HEK293 (cell line): Measurements from ENCODE around the gene JAGN1.
"Not testable (repeated sequence)": the region's sequence is repeated elsewhere in the genome, so short reads cannot be mapped to it uniquely, and the experiment has no call there.

ENCODE experiments used
- CTCF ChIA-PET: fragments of 350-600 bp; formaldehyde crosslinking; extraction: SDS; loops from one replicate; lab custom pipeline; 2021; ENCODE audit warnings: antibody characterized with exemption; lab: Yijun Ruan, JAX
- POLR2A ChIA-PET: fragments of 300-600 bp; formaldehyde crosslinking; extraction: SDS; loops from one replicate; lab custom pipeline; 2020; ENCODE audit warnings: antibody characterized with exemption, inconsistent platforms; lab: Yijun Ruan, JAX
- H3K27ac ChIP-seq: fragments of 200-500 bp; sonication (Bioruptor generic); 2 replicates; pipeline ENCODE4 v1.5.1; 2014; ENCODE audit warnings: low read depth, low read length, control low read depth, inconsistent platforms; ENCODE audit errors: extremely low read depth
- H3K36me3 ChIP-seq, 2 experiments: fragments of 200-500 bp in 1 of 2; sonication (Bioruptor generic) in 1 of 2; 1 replicate in 1 of 2; 2 replicates in 1 of 2; pipeline ENCODE4 v1.5.1; 2014 to 2017; ENCODE audit warnings: inconsistent platforms in 2 of 2, low read length in 2 of 2; ENCODE audit not compliant: control insufficient read depth in 2 of 2, insufficient read depth in 1 of 2
- H3K4me1 ChIP-seq: fragments of 200-500 bp; sonication (Bioruptor generic); 2 replicates; pipeline ENCODE4 v1.5.1; 2014; ENCODE audit warnings: mild to moderate bottlenecking, low read length, inconsistent platforms; ENCODE audit not compliant: control insufficient read depth, insufficient read depth
- H3K4me3 ChIP-seq: 2 replicates; pipeline ENCODE4 v1.5.1; 2011; ENCODE audit warnings: low read depth, mild to moderate bottlenecking, control low read depth, low read length, moderate library complexity
- H3K9me3 ChIP-seq: fragments of 200-500 bp; sonication (Bioruptor generic); 2 replicates; pipeline ENCODE4 v1.5.1; 2014; ENCODE audit warnings: low read depth, low read length, inconsistent platforms; ENCODE audit not compliant: control insufficient read depth, insufficient read depth
- ELK4 ChIP-seq: IDR thresholded peaks from 2 replicates; pipeline ENCODE4 v1.6.1; 2011; ENCODE audit warnings: mild to moderate bottlenecking, low read depth, low read length, borderline replicate concordance
- KLF7 ChIP-seq: fragments of 450-650 bp; formaldehyde crosslinking; IDR thresholded peaks from 2 replicates; pipeline ENCODE4 v1.5.1; 2016; ENCODE audit warnings: missing biosample characterization, missing genetic modification characterization, borderline replicate concordance
- KLF9 ChIP-seq: fragments of 450-650 bp; formaldehyde crosslinking; IDR thresholded peaks from 2 replicates; pipeline ENCODE4 v1.5.1; 2016; ENCODE audit warnings: missing biosample characterization, missing genetic modification characterization, low read depth
- MZF1 ChIP-seq: fragments of 450-650 bp; formaldehyde crosslinking; IDR thresholded peaks from 2 replicates; pipeline ENCODE4 v1.5.1; 2017; ENCODE audit warnings: missing biosample characterization, missing genetic modification characterization, borderline replicate concordance
- PBX3 ChIP-seq: sonication (generic); formaldehyde crosslinking; IDR thresholded peaks from 2 replicates; pipeline ENCODE4 v1.8.1; 2022; ENCODE audit warnings: mild to moderate bottlenecking, moderate library complexity, missing genetic modification reagents
- PRDM1 ChIP-seq: fragments of 450-650 bp; formaldehyde crosslinking; IDR thresholded peaks from 2 replicates; pipeline ENCODE4; 2016; ENCODE audit warnings: missing biosample characterization, missing genetic modification characterization
- SCRT2 ChIP-seq: fragments of 450-650 bp; formaldehyde crosslinking; IDR thresholded peaks from 2 replicates; pipeline ENCODE4 v1.5.1; 2016; ENCODE audit warnings: missing biosample characterization, missing genetic modification characterization
- ZBTB17 ChIP-seq: fragments of 450-650 bp; formaldehyde crosslinking; IDR thresholded peaks from 2 replicates; pipeline ENCODE4 v1.5.1; 2016; ENCODE audit warnings: missing biosample characterization, missing genetic modification characterization
- ZFHX2 ChIP-seq: fragments of 450-650 bp; formaldehyde crosslinking; conservative IDR thresholded peaks from 2 replicates; pipeline ENCODE4 v1.5.1; 2016; ENCODE audit warnings: missing biosample characterization, missing genetic modification characterization
- ZNF146 ChIP-seq: fragments of 450-650 bp; formaldehyde crosslinking; IDR thresholded peaks from 2 replicates; pipeline ENCODE4 v1.5.1; 2016; ENCODE audit warnings: missing biosample characterization, missing genetic modification characterization
- ZNF174 ChIP-seq: fragments of 450-650 bp; formaldehyde crosslinking; IDR thresholded peaks from 2 replicates; pipeline ENCODE4 v1.5.0; 2017; ENCODE audit warnings: missing biosample characterization, mild to moderate bottlenecking, missing genetic modification characterization
- ZNF211 ChIP-seq: fragments of 450-650 bp; formaldehyde crosslinking; IDR thresholded peaks from 2 replicates; pipeline ENCODE4 v1.5.1; 2016; ENCODE audit warnings: low read depth, missing biosample characterization, missing genetic modification characterization
- ZNF221 ChIP-seq: fragments of 450-650 bp; formaldehyde crosslinking; IDR thresholded peaks from 2 replicates; pipeline ENCODE4 v1.5.1; 2017; ENCODE audit warnings: missing biosample characterization, missing genetic modification characterization, borderline replicate concordance
- ZNF223 ChIP-seq: fragments of 450-650 bp; formaldehyde crosslinking; IDR thresholded peaks from 2 replicates; pipeline ENCODE4 v1.5.1; 2016; ENCODE audit warnings: missing biosample characterization, missing genetic modification characterization
- ZNF302 ChIP-seq: fragments of 450-650 bp; formaldehyde crosslinking; IDR thresholded peaks from 2 replicates; pipeline ENCODE4 v1.5.1; 2016; ENCODE audit warnings: missing biosample characterization, missing genetic modification characterization, low read depth
- ZNF354C ChIP-seq: fragments of 450-650 bp; formaldehyde crosslinking; IDR thresholded peaks from 2 replicates; pipeline ENCODE4 v1.5.1; 2016; ENCODE audit warnings: missing biosample characterization, missing genetic modification characterization, low read depth, borderline replicate concordance
- ZNF366 ChIP-seq: fragments of 450-650 bp; formaldehyde crosslinking; conservative IDR thresholded peaks from 2 replicates; pipeline ENCODE4 v1.5.1; 2016; ENCODE audit warnings: missing biosample characterization, missing genetic modification characterization
- ZNF426 ChIP-seq: fragments of 450-650 bp; formaldehyde crosslinking; IDR thresholded peaks from 2 replicates; pipeline ENCODE4 v1.5.1; 2017; ENCODE audit warnings: missing biosample characterization, missing genetic modification characterization, mild to moderate bottlenecking, inconsistent platforms, moderate library complexity
- ZNF558 ChIP-seq: fragments of 450-650 bp; formaldehyde crosslinking; IDR thresholded peaks from 2 replicates; pipeline ENCODE4 v1.5.1; 2016; ENCODE audit warnings: missing biosample characterization, missing genetic modification characterization
- ZNF837 ChIP-seq: fragments of 450-650 bp; formaldehyde crosslinking; IDR thresholded peaks from 2 replicates; pipeline ENCODE4 v1.5.1; 2016; ENCODE audit warnings: missing biosample characterization, missing genetic modification characterization
- TF ChIP-seq, protein P1 (sequence below): fragments of 450-650 bp; formaldehyde crosslinking; IDR thresholded peaks from 2 replicates; pipeline ENCODE4 v1.5.1; 2017; ENCODE audit warnings: missing biosample characterization, mild to moderate bottlenecking, missing genetic modification characterization, moderate library complexity
- TF ChIP-seq, protein P2 (sequence below): fragments of 450-650 bp; formaldehyde crosslinking; IDR thresholded peaks from 2 replicates; pipeline ENCODE4 v1.5.1; 2016; ENCODE audit warnings: missing biosample characterization, missing genetic modification characterization, low read depth
- TF ChIP-seq, protein P3 (sequence below): fragments of 450-650 bp; formaldehyde crosslinking; IDR thresholded peaks from 2 replicates; pipeline ENCODE4 v1.5.1; 2016; ENCODE audit warnings: missing biosample characterization, missing genetic modification characterization
- TF ChIP-seq, protein P4 (sequence below): fragments of 450-650 bp; formaldehyde crosslinking; IDR thresholded peaks from 2 replicates; pipeline ENCODE4 v1.5.1; 2017; ENCODE audit warnings: missing biosample characterization, missing genetic modification characterization
- TF ChIP-seq, protein P5 (sequence below): fragments of 450-650 bp; formaldehyde crosslinking; IDR thresholded peaks from 2 replicates; pipeline ENCODE4 v1.5.1; 2016; ENCODE audit warnings: missing biosample characterization, missing genetic modification characterization

JAGN1 gene

DNA sequence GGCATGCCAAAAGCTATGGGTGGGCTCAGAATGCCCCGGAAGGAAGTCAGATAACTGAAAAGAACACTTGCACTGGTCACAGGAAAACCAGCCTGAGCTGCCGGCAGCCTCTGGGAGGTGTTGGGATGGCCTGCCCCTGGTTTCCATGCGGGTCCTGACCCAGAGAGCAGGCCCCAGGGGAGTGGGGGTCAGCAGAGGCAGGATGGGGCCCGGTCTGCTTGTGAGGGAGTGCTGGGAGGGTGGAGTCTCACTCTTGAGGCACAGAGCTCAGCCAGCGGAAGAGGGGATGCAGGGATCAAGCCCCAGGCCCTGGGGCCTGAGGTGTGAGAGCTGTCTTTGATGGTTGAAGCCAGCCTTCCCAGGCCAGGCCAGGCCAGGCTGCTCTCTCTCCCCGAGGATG, 44.2 kb upstream of the JAGN1 start (continued):
- no peak for TF ChIP-seq ZNF221
- no peak for TF ChIP-seq KLF9 (tag by site-specific recombination)
- TF ChIP-seq, protein P1, sequence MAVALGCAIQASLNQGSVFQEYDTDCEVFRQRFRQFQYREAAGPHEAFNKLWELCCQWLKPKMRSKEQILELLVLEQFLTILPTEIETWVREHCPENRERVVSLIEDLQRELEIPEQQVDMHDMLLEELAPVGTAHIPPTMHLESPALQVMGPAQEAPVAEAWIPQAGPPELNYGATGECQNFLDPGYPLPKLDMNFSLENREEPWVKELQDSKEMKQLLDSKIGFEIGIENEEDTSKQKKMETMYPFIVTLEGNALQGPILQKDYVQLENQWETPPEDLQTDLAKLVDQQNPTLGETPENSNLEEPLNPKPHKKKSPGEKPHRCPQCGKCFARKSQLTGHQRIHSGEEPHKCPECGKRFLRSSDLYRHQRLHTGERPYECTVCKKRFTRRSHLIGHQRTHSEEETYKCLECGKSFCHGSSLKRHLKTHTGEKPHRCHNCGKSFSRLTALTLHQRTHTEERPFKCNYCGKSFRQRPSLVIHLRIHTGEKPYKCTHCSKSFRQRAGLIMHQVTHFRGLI = no peak
- no peak for TF ChIP-seq ZNF146
- TF ChIP-seq, protein P2, sequence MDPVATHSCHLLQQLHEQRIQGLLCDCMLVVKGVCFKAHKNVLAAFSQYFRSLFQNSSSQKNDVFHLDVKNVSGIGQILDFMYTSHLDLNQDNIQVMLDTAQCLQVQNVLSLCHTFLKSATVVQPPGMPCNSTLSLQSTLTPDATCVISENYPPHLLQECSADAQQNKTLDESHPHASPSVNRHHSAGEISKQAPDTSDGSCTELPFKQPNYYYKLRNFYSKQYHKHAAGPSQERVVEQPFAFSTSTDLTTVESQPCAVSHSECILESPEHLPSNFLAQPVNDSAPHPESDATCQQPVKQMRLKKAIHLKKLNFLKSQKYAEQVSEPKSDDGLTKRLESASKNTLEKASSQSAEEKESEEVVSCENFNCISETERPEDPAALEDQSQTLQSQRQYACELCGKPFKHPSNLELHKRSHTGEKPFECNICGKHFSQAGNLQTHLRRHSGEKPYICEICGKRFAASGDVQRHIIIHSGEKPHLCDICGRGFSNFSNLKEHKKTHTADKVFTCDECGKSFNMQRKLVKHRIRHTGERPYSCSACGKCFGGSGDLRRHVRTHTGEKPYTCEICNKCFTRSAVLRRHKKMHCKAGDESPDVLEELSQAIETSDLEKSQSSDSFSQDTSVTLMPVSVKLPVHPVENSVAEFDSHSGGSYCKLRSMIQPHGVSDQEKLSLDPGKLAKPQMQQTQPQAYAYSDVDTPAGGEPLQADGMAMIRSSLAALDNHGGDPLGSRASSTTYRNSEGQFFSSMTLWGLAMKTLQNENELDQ = no peak
- TF ChIP-seq, protein P3, sequence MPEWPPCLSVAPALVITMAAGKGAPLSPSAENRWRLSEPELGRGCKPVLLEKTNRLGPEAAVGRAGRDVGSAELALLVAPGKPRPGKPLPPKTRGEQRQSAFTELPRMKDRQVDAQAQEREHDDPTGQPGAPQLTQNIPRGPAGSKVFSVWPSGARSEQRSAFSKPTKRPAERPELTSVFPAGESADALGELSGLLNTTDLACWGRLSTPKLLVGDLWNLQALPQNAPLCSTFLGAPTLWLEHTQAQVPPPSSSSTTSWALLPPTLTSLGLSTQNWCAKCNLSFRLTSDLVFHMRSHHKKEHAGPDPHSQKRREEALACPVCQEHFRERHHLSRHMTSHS (tag by site-specific recombination) = no peak

DNA sequence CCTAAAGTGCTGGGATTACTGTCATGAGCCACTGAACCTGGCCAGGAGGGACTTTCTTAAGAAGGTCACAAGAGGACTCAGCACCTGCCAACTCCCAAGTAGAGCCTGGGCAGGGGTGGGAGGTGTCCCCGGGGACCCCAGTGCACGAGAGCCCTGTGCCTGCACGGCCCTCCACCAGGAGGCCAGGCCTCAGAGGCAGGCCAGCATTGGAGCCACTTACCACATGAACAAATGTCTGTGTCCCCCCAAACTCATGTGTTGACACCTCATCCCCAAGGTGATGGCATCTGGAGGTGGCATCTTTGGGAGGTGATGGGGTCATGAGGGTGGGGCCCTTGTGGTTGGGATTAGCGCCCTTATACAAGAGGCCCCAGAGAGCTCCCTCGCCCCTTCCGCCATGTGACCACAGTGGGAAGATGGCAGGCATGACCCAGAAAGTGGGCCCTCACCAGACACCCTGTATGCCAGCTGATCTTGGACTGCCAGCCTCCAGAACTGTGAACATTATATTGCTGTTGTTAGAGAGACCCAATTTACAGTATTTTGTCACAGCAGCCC, 43.4 kb upstream of the JAGN1 start:
- POLR2A ChIA-PET = no interaction called here
- CTCF ChIA-PET = interaction anchor here (0.6 to 1.1 kb wide), 4 partner anchors 11 to 103 kb away, joined by 3 to 4 read pairs (median 3); no protein-coding TSS in a partner anchor

GRCh38 chr3:9847870-9848269, 42.5 kb upstream of the JAGN1 start:
- H3K4me3 ChIP-seq, POLR2A ChIA-PET, H3K9me3 ChIP-seq, H3K4me1 ChIP-seq, H3K36me3 ChIP-seq, H3K27ac ChIP-seq: not testable (repeated sequence)
- CTCF ChIA-PET = interaction anchor here (1.4 to 2.7 kb wide), 6 partner anchors 11 to 101 kb away, joined by 3 to 14 read pairs (median 6); no protein-coding TSS in a partner anchor

More for the DNA sequence above, 43.4 kb upstream of the JAGN1 start:
- Histone ChIP-seq H3K36me3 (peaks cover 0 to 6% of the 10 kb centered on the region in 2 experiments; a peak in 1 of 3 replicates), H3K4me1 (no peaks in the 10 kb centered on the region), H3K4me3 (no peak overlapping the region), H3K27ac (no peak overlapping the region), H3K9me3 (no peaks in the 10 kb centered on the region)
- TF ChIP-seq MZF1 = no peak
- no peak for TF ChIP-seq ZNF366 (tag by site-specific recombination)
- no peak for TF ChIP-seq ZNF211 (tag by site-specific recombination)
- TF ChIP-seq PBX3 (CRISPR knock-in tag) = no peak
- TF ChIP-seq ZNF837 (tag by site-specific recombination) = no peak
- no peak for TF ChIP-seq SCRT2 (tag by site-specific recombination)
- no peak for TF ChIP-seq ZNF174 (tag by site-specific recombination)
- no peak for TF ChIP-seq ZNF426 (tag by site-specific recombination)
- TF ChIP-seq ELK4 = no peak
- no peak for TF ChIP-seq ZNF558 (tag by site-specific recombination)
- no peak for TF ChIP-seq KLF7
- no peak for TF ChIP-seq ZNF223 (tag by site-specific recombination)
- no peak for TF ChIP-seq PRDM1
- no peak for TF ChIP-seq ZBTB17 (tag by site-specific recombination)
- TF ChIP-seq, protein P4, sequence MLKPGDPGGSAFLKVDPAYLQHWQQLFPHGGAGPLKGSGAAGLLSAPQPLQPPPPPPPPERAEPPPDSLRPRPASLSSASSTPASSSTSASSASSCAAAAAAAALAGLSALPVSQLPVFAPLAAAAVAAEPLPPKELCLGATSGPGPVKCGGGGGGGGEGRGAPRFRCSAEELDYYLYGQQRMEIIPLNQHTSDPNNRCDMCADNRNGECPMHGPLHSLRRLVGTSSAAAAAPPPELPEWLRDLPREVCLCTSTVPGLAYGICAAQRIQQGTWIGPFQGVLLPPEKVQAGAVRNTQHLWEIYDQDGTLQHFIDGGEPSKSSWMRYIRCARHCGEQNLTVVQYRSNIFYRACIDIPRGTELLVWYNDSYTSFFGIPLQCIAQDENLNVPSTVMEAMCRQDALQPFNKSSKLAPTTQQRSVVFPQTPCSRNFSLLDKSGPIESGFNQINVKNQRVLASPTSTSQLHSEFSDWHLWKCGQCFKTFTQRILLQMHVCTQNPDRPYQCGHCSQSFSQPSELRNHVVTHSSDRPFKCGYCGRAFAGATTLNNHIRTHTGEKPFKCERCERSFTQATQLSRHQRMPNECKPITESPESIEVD = no peak
- no peak for TF ChIP-seq ZNF302 (tag by site-specific recombination)
- TF ChIP-seq ZFHX2 (tag by site-specific recombination) = no peak
- TF ChIP-seq, protein P5, sequence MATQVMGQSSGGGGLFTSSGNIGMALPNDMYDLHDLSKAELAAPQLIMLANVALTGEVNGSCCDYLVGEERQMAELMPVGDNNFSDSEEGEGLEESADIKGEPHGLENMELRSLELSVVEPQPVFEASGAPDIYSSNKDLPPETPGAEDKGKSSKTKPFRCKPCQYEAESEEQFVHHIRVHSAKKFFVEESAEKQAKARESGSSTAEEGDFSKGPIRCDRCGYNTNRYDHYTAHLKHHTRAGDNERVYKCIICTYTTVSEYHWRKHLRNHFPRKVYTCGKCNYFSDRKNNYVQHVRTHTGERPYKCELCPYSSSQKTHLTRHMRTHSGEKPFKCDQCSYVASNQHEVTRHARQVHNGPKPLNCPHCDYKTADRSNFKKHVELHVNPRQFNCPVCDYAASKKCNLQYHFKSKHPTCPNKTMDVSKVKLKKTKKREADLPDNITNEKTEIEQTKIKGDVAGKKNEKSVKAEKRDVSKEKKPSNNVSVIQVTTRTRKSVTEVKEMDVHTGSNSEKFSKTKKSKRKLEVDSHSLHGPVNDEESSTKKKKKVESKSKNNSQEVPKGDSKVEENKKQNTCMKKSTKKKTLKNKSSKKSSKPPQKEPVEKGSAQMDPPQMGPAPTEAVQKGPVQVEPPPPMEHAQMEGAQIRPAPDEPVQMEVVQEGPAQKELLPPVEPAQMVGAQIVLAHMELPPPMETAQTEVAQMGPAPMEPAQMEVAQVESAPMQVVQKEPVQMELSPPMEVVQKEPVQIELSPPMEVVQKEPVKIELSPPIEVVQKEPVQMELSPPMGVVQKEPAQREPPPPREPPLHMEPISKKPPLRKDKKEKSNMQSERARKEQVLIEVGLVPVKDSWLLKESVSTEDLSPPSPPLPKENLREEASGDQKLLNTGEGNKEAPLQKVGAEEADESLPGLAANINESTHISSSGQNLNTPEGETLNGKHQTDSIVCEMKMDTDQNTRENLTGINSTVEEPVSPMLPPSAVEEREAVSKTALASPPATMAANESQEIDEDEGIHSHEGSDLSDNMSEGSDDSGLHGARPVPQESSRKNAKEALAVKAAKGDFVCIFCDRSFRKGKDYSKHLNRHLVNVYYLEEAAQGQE (tag by site-specific recombination) = no peak
- no peak for TF ChIP-seq ZNF354C (tag by site-specific recombination)
